Astrocyte (in vitro differentiated cells and primary cell): Measurements from ENCODE around the gene RCC2.

Experiments used
- EZH2 ChIP-seq: IDR thresholded peaks from 2 replicates; pipeline ENCODE4 v1.6.1; 2012; ENCODE audit warnings: mild to moderate bottlenecking, low read length, inconsistent platforms; ENCODE audit not compliant: insufficient read depth
- TF ChIP-seq, protein P1 (sequence below): IDR thresholded peaks from 2 replicates; pipeline ENCODE4 v1.5.1; 2011; ENCODE audit warnings: low read depth, mild to moderate bottlenecking, inconsistent platforms, low read length, moderate library complexity; ENCODE audit not compliant: insufficient read depth

GRCh38 chr1:17405898-17406759 is 33.3 kb downstream of the RCC2 start:
- TF ChIP-seq, protein P1, sequence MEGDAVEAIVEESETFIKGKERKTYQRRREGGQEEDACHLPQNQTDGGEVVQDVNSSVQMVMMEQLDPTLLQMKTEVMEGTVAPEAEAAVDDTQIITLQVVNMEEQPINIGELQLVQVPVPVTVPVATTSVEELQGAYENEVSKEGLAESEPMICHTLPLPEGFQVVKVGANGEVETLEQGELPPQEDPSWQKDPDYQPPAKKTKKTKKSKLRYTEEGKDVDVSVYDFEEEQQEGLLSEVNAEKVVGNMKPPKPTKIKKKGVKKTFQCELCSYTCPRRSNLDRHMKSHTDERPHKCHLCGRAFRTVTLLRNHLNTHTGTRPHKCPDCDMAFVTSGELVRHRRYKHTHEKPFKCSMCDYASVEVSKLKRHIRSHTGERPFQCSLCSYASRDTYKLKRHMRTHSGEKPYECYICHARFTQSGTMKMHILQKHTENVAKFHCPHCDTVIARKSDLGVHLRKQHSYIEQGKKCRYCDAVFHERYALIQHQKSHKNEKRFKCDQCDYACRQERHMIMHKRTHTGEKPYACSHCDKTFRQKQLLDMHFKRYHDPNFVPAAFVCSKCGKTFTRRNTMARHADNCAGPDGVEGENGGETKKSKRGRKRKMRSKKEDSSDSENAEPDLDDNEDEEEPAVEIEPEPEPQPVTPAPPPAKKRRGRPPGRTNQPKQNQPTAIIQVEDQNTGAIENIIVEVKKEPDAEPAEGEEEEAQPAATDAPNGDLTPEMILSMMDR, result peak; percentile 59
- TF ChIP-seq EZH2, result no peak
